CD4-positive, alpha-beta T cell (primary cell): ENCODE results near the gene ADM2. TPM values are rescaled to one million over a fixed set of nuclear protein-coding genes. Genes with fewer than 3 reads are reported as not detected.
A peak's percentile ranks its signal among the peaks of the same experiment; 100 is the strongest.

Source experiments
- ATAC-seq: fragments of 200-7000 bp; cut with Tn5 transposase; one replicate; pipeline ENCODE4 v1.10.0; 2022; ENCODE audit warnings: mild to moderate bottlenecking; ENCODE audit not compliant: poor library complexity
- CTCF ChIA-PET: fragments of 350-600 bp; sonication (Branson Sonifier 250); formaldehyde crosslinking; loops from one replicate; lab custom pipeline; 2021; ENCODE audit warnings: antibody characterized with exemption, inconsistent platforms; lab: Charles Lee
- POLR2A ChIA-PET: fragments of 350-600 bp; sonication (Branson Sonifier 250); formaldehyde crosslinking; loops from one replicate; lab custom pipeline; 2021; ENCODE audit warnings: antibody characterized with exemption, inconsistent platforms; lab: Charles Lee
- DNase-seq, 14 experiments: peaks; one replicate each; pipeline ENCODE4 v3.0.0-alpha.2; 2013 to 2020; ENCODE audit warnings: mixed read lengths in 2 of 14
- H3K27ac ChIP-seq, 2 donors: one replicate each; pipeline versions ENCODE4 v1.5.1 to v1.7.0; 2013; ENCODE audit warnings: low read length in 2 of 2, low read depth in 1 of 2, mild to moderate bottlenecking in 1 of 2
- H3K27me3 ChIP-seq, 2 experiments: 1 replicate in 1 of 2; 2 replicates in 1 of 2; pipeline versions ENCODE4 v1.6.1 to v1.7.0; 2013; ENCODE audit warnings: low read length in 2 of 2, control low read depth in 1 of 2, mild to moderate bottlenecking in 1 of 2, moderate library complexity in 1 of 2; ENCODE audit not compliant: insufficient read depth in 2 of 2, control insufficient read depth in 1 of 2
- H3K36me3 ChIP-seq: one replicate; pipeline ENCODE4 v1.6.1; 2013; ENCODE audit warnings: low read length, control low read depth; ENCODE audit not compliant: insufficient read depth
- H3K4me1 ChIP-seq: one replicate; pipeline ENCODE4 v1.6.1; 2013; ENCODE audit warnings: low read length, control low read depth; ENCODE audit not compliant: insufficient read depth
- H3K4me3 ChIP-seq: one replicate; pipeline ENCODE4 v1.5.1; 2013; ENCODE audit warnings: mild to moderate bottlenecking, low read length, moderate library complexity
- H3K9me3 ChIP-seq, 2 experiments: 1 replicate in 1 of 2; 2 replicates in 1 of 2; pipeline versions ENCODE4 v1.6.1 to v1.7.0; 2013; ENCODE audit warnings: low read length in 2 of 2, mild to moderate bottlenecking in 2 of 2, control low read depth in 1 of 2, moderate library complexity in 1 of 2; ENCODE audit not compliant: control insufficient read depth in 1 of 2, insufficient read depth in 1 of 2
- H3K27ac Mint-ChIP-seq: one replicate; pipeline ENCODE4 v1.8.0; 2020; ENCODE audit warnings: mixed read lengths
- H3K27me3 Mint-ChIP-seq: one replicate; pipeline ENCODE4 v1.8.0; 2021; ENCODE audit warnings: mixed read lengths
- H3K36me3 Mint-ChIP-seq: one replicate; pipeline ENCODE4 v1.8.0; 2021; ENCODE audit warnings: low read depth, mixed read lengths
- H3K4me1 Mint-ChIP-seq: one replicate; pipeline ENCODE4 v1.8.0; 2021; ENCODE audit warnings: low read depth, mixed read lengths
- H3K4me3 Mint-ChIP-seq: one replicate; pipeline ENCODE4 v1.8.0; 2020; ENCODE audit warnings: mild to moderate bottlenecking, mixed read lengths
- H3K9me3 Mint-ChIP-seq: one replicate; pipeline ENCODE4 v1.8.0; 2020; ENCODE audit warnings: mixed read lengths
- intact Hi-C, 2 experiments: fragments of 100-400 bp; cut with DNase I in 1 of 2; cut with micrococcal nuclease in 1 of 2; formaldehyde crosslinking; loops; one replicate each; pipeline versions ENCODE4 v1.15.1 to v1.9.0; 2023 to 2025; cut with DNase I, micrococcal nuclease
- total RNA-seq, 174 experiments: library from RNA in 2 of 174; stranded (reverse) in 2 of 174; gene quantifications; one replicate each; pipeline ENCODE4 v1.2.3 and lab custom pipeline; 2021 to 2026
- TF ChIP-seq, protein P1 (sequence below): fragments of 200-600 bp; IDR thresholded peaks from one replicate; pipeline ENCODE4 v1.8.0; 2022; ENCODE audit warnings: antibody characterized with exemption, mild to moderate bottlenecking

ADM2 gene
- total RNA-seq, 2 experiments from 2014 or later, result 1.1 to 1.6 TPM

DNA sequence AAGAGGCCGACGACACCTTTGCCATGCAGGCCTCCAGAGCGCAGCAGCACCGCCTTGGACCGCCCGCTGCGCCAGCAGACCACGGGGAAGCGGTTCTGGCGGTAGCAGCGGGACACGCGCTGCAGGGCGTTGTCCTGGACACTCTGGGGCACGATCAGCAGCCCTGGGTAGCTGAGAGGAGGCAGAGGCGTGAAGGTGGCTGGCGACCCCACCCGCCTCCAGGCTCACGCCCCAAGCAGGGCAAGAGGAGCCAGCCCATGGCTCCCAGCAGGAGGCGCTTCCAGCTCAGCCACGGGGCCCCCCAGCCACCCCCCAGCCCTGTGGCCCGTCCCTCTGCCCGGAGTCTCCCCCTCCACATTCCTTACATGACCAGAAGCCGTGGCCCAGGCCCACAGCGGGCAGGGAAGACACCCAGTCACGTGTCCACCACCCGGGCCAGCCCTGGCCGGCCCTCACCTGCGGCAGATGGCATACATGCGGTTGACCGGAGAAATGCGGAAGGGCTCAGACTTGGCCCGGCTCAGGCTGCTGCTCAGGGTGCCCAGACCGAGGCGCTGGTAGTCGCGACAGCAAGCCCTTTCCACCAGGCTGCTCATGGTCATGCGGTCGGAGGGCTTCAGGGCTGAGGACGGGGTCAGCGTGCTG is 21.7 kb upstream of the ADM2 start:
- DNase-seq (peak in 2 of 14 experiments; percentile 37 to 52), ATAC-seq (peak; percentile 42)
- no peaks in the 10 kb centered on the region for H3K27me3 ChIP-seq
- no peaks in the 10 kb centered on the region for H3K9me3 Mint-ChIP-seq
- H3K9me3 ChIP-seq, result no peaks in the 10 kb centered on the region
- TF ChIP-seq, protein P1, sequence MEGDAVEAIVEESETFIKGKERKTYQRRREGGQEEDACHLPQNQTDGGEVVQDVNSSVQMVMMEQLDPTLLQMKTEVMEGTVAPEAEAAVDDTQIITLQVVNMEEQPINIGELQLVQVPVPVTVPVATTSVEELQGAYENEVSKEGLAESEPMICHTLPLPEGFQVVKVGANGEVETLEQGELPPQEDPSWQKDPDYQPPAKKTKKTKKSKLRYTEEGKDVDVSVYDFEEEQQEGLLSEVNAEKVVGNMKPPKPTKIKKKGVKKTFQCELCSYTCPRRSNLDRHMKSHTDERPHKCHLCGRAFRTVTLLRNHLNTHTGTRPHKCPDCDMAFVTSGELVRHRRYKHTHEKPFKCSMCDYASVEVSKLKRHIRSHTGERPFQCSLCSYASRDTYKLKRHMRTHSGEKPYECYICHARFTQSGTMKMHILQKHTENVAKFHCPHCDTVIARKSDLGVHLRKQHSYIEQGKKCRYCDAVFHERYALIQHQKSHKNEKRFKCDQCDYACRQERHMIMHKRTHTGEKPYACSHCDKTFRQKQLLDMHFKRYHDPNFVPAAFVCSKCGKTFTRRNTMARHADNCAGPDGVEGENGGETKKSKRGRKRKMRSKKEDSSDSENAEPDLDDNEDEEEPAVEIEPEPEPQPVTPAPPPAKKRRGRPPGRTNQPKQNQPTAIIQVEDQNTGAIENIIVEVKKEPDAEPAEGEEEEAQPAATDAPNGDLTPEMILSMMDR, result no peak
- intact Hi-C loops, result loop anchor here in 1 of 2 experiments (2.0 kb wide), 1 partner anchor 37 kb away; no protein-coding TSS in a partner anchor
- CTCF ChIA-PET, result interaction anchor here (1.6 kb wide), 2 partner anchors 38 to 66 kb away, joined by 3 read pairs; partner anchors contain the start of gene SCO2
- H3K27me3 Mint-ChIP-seq, result no peaks in the 10 kb centered on the region
- peaks cover 74% of the 10 kb centered on the region for H3K36me3 Mint-ChIP-seq
- H3K36me3 ChIP-seq, result peaks cover 96% of the 10 kb centered on the region
- no peak overlapping the region for H3K4me3 Mint-ChIP-seq
- H3K4me1 Mint-ChIP-seq, result no peaks in the 10 kb centered on the region
- H3K27ac Mint-ChIP-seq, result no peak overlapping the region
- POLR2A ChIA-PET, result interaction anchor here (0.8 to 1.2 kb wide), 4 partner anchors 9 to 161 kb away, joined by 3 to 4 read pairs (median 4); no protein-coding TSS in a partner anchor
- no peak overlapping the region for H3K27ac ChIP-seq
- peaks cover 2% of the 10 kb centered on the region for H3K4me1 ChIP-seq
- H3K4me3 ChIP-seq, result no peak overlapping the region

DNA sequence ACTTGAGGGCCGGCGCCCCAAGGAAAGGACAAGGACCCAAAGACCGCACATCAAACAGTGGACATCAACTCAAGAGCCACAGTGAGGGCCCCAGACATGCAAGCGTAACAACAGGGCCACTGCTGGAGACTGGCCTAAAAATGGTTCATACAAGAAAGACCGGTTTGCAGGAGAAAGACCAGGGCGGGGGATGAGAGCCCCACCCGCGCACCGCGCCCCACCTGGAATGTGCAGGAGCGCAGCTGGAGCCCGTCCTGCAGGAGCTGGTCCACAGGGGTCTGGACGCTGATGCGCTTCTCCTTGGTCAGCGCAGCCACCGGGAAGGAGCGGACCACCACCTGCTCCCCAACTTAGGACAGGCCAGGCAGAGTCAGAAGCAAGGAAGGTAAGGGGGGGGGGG is 20.4 kb upstream of the ADM2 start:
- Histone ChIP-seq H3K4me3 (no peak overlapping the region), H3K9me3 (no peaks in the 10 kb centered on the region), H3K27ac (no peak overlapping the region), H3K27me3 (no peaks in the 10 kb centered on the region), H3K36me3 (peaks cover 96% of the 10 kb centered on the region), H3K4me1 (peaks cover under 1% of the 10 kb centered on the region)
- H3K27me3 Mint-ChIP-seq, result no peaks in the 10 kb centered on the region
- TF ChIP-seq, protein P1, result no peak
- DNase-seq (no peak), ATAC-seq (no peak)
- intact Hi-C loops, result no loop called here
- POLR2A ChIA-PET, result interaction anchor here (1.0 kb wide), 1 partner anchor 160 kb away, joined by 4 read pairs; no protein-coding TSS in a partner anchor
- no peaks in the 10 kb centered on the region for H3K4me1 Mint-ChIP-seq
- no peak overlapping the region for H3K4me3 Mint-ChIP-seq
- H3K27ac Mint-ChIP-seq, result no peak overlapping the region
- peaks cover 75% of the 10 kb centered on the region for H3K36me3 Mint-ChIP-seq
- H3K9me3 Mint-ChIP-seq, result no peaks in the 10 kb centered on the region
- CTCF ChIA-PET, result interaction anchor here (0.5 kb wide), 1 partner anchor 159 kb away, joined by 3 read pairs; no protein-coding TSS in a partner anchor

- Histone ChIP-seq H3K36me3 (peaks cover 98% of the 10 kb centered on the region), H3K27ac (no peak overlapping the region), H3K4me1 (no peaks in the 10 kb centered on the region), H3K27me3 (no peaks in the 10 kb centered on the region), H3K9me3 (no peaks in the 10 kb centered on the region), H3K4me3 (no peak overlapping the region)
- no peaks in the 10 kb centered on the region for H3K4me1 Mint-ChIP-seq
- TF ChIP-seq, protein P1, result no peak
- DNase-seq (no peak), ATAC-seq (no peak)
- intact Hi-C loops, result no loop called here
- H3K9me3 Mint-ChIP-seq, result no peaks in the 10 kb centered on the region
- ChIA-PET CTCF (no interaction called here), POLR2A (no interaction called here)
- H3K27ac Mint-ChIP-seq, result no peak overlapping the region
- H3K27me3 Mint-ChIP-seq, result no peaks in the 10 kb centered on the region
- peaks cover 80% of the 10 kb centered on the region for H3K36me3 Mint-ChIP-seq
- H3K4me3 Mint-ChIP-seq, result no peak overlapping the region
Observed at GRCh38 chr22:50461536-50461935, 19.8 kb upstream of the ADM2 start.
